OCI-LY1 (cell line): ENCODE results near the gene SYN1.

Experiments
- H2AFZ ChIP-seq: fragments of 200-600 bp; sonication (generic), shearing (Covaris generic); 2 replicates; pipeline ENCODE4 v1.6.0; 2014; ENCODE audit warnings: antibody characterized with exemption, mild to moderate bottlenecking, low read length
- H3F3A ChIP-seq: fragments of 200-600 bp; sonication (generic), shearing (Covaris generic); 2 replicates; pipeline ENCODE4 v1.6.0; 2014; ENCODE audit warnings: mild to moderate bottlenecking, antibody characterized with exemption, low read length, moderate library complexity; ENCODE audit not compliant: insufficient read depth
- H3K27ac ChIP-seq: fragments of 200-600 bp; sonication (generic); 2 replicates; pipeline ENCODE4 v1.5.1; 2014; ENCODE audit warnings: low read length, mixed run types, mild to moderate bottlenecking, low read depth; ENCODE audit not compliant: poor library complexity, severe bottlenecking
- H3K27me3 ChIP-seq: fragments of 200-600 bp; sonication (generic); 2 replicates; pipeline ENCODE4 v1.6.0; 2014; ENCODE audit warnings: antibody characterized with exemption, mild to moderate bottlenecking, low read length, moderate library complexity; ENCODE audit not compliant: insufficient read depth
- H3K36me3 ChIP-seq: fragments of 200-600 bp; sonication (generic); 2 replicates; pipeline ENCODE4 v1.6.1; 2014; ENCODE audit warnings: mild to moderate bottlenecking, antibody characterized with exemption, low read length, moderate library complexity, mixed read lengths; ENCODE audit not compliant: insufficient read depth
- H3K4me1 ChIP-seq: fragments of 200-600 bp; sonication (generic); 2 replicates; pipeline ENCODE4 v1.5.1; 2014; ENCODE audit warnings: mild to moderate bottlenecking, low read length, moderate library complexity; ENCODE audit not compliant: insufficient read depth, severe bottlenecking
- H3K4me2 ChIP-seq: fragments of 200-600 bp; sonication (generic), shearing (Covaris generic); 2 replicates; pipeline ENCODE4 v1.6.1; 2014; ENCODE audit warnings: low read length
- H3K4me3 ChIP-seq: fragments of 200-600 bp; sonication (generic); 2 replicates; pipeline ENCODE4 v1.5.1; 2014; ENCODE audit warnings: low read length, low read depth, mild to moderate bottlenecking, mixed read lengths; ENCODE audit not compliant: poor library complexity, severe bottlenecking
- H3K79me2 ChIP-seq: fragments of 200-600 bp; shearing (Covaris generic); 2 replicates; pipeline ENCODE4 v1.6.1; 2016; ENCODE audit warnings: mixed run types, low read length, mixed read lengths; ENCODE audit not compliant: insufficient read depth
- H3K9ac ChIP-seq: fragments of 200-600 bp; sonication (generic), shearing (Covaris generic); 2 replicates; pipeline ENCODE4 v1.6.1; 2014; ENCODE audit warnings: mild to moderate bottlenecking, low read length, mixed read lengths
- H3K9me2 ChIP-seq: fragments of 200-600 bp; sonication (generic), shearing (Covaris generic); 2 replicates; pipeline ENCODE4 v1.6.1; 2014; ENCODE audit warnings: low read depth, mild to moderate bottlenecking, low read length, mixed read lengths
- H3K9me3 ChIP-seq: fragments of 200-600 bp; shearing (Covaris generic); 2 replicates; pipeline ENCODE4 v1.6.1; 2014; ENCODE audit warnings: low read length, mixed read lengths
- H4K20me1 ChIP-seq: fragments of 200-600 bp; sonication (generic), shearing (Covaris generic); 2 replicates; pipeline ENCODE4 v1.6.0; 2016; ENCODE audit warnings: mild to moderate bottlenecking, low read length; ENCODE audit not compliant: insufficient read depth
- CTCF ChIP-seq: fragments of 200-600 bp; sonication (generic), shearing (Covaris generic); IDR thresholded peaks from 2 replicates; pipeline ENCODE4 v1.5.1; 2017; ENCODE audit warnings: mild to moderate bottlenecking, antibody characterized with exemption, low read length, moderate library complexity, mixed read lengths
- EZH2 ChIP-seq: fragments of 200-600 bp; sonication (generic), shearing (Covaris generic); IDR thresholded peaks from 2 replicates; pipeline ENCODE4 v1.8.0; 2017; ENCODE audit warnings: borderline replicate concordance, mixed run types, mild to moderate bottlenecking, antibody characterized with exemption, low read length, moderate library complexity, mixed read lengths

SYN1 gene

DNA sequence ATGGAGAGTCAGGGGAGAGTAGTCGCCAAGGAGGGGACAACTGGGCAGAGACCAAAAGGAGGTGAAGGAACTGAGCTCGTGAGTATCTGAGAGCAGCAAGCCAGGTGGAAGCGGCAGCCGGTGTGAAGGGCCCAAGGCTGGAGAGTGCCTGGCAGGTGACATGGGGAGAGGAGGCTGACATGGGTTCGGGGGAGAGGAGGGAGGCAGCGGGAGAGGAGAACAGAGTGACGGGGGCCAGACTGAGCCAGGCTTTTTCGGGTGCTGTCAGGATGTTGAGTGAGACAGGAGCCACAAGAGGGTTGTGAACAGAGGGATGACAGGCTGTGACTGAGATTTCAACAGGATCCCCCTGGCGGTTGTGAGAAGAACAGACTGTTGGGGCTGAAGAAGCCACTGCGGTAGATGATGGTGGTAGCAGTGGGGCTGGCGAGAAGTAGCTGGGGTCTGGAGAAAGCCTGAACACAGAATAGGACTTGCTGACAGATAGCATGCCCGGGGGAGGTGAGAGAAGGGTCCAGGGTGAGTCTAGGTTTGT is 25.0 kb upstream of the SYN1 start:
- H3K79me2 ChIP-seq, result no peaks in the 10 kb centered on the region
- H3K9me2 ChIP-seq, result no peaks in the 10 kb centered on the region
- no peaks in the 10 kb centered on the region for H4K20me1 ChIP-seq
- H3K4me1 ChIP-seq, result peaks cover 15% of the 10 kb centered on the region
- no peak overlapping the region for H3K9ac ChIP-seq
- no peaks in the 10 kb centered on the region for H3K27me3 ChIP-seq
- TF ChIP-seq EZH2 (no peak), CTCF (peak; percentile 46)
- H3K4me3 ChIP-seq, result no peak overlapping the region
- no peaks in the 10 kb centered on the region for H3F3A ChIP-seq
- peaks cover 45% of the 10 kb centered on the region for H3K36me3 ChIP-seq
- H3K27ac ChIP-seq, result no peak overlapping the region
- H2AFZ ChIP-seq, result no peak overlapping the region
- no peaks in the 10 kb centered on the region for H3K9me3 ChIP-seq
- H3K4me2 ChIP-seq, result no peak overlapping the region

GRCh38 chrX:47643926-47644325 is 24.3 kb upstream of the SYN1 start:
- Histone ChIP-seq H3K9me3 (no peaks in the 10 kb centered on the region), H3K9ac (no peak overlapping the region), H3K27me3 (no peaks in the 10 kb centered on the region), H3K79me2 (no peaks in the 10 kb centered on the region), H4K20me1 (no peaks in the 10 kb centered on the region), H3K9me2 (no peaks in the 10 kb centered on the region), H3F3A (no peaks in the 10 kb centered on the region), H3K27ac (no peak overlapping the region), H3K4me2 (no peak overlapping the region), H2AFZ (no peak overlapping the region), H3K4me3 (no peak overlapping the region), H3K36me3 (peaks cover 52% of the 10 kb centered on the region), H3K4me1 (peaks cover 9% of the 10 kb centered on the region)
- TF ChIP-seq EZH2 (no peak), CTCF (peak; percentile 34)

DNA sequence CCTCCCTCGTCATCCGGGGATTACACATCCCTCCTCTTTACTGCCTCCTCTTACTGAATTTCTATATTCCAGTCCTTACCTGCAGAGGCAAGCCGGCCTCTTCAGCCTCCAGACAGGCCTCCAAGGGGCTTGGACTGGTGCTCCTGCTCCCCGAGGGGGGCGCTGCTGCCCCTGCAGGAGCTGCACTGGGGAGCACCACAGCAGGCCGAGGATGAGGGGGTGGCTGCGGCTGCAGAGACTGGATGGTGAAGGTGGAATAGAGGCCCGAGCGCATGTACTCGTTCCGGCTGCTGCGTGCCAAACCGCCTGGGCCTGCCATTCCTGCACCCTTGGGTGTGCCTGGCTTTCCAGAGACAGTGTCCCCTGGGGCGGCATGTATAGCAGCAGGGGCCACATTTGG is 19.2 kb upstream of the SYN1 start:
- no peaks in the 10 kb centered on the region for H3K9me3 ChIP-seq

More for the DNA sequence above, 19.2 kb upstream of the SYN1 start:
- H3K27ac ChIP-seq, result no peak overlapping the region
- H2AFZ ChIP-seq, result no peak overlapping the region
- no peak overlapping the region for H3K9ac ChIP-seq
- no peak overlapping the region for H3K4me2 ChIP-seq
- TF ChIP-seq EZH2 (no peak), CTCF (no peak)
- no peaks in the 10 kb centered on the region for H3F3A ChIP-seq
- no peaks in the 10 kb centered on the region for H4K20me1 ChIP-seq
- H3K4me1 ChIP-seq, result no peaks in the 10 kb centered on the region
- H3K79me2 ChIP-seq, result no peaks in the 10 kb centered on the region
- peaks cover 78% of the 10 kb centered on the region for H3K36me3 ChIP-seq
- no peaks in the 10 kb centered on the region for H3K9me2 ChIP-seq
- no peaks in the 10 kb centered on the region for H3K27me3 ChIP-seq
- H3K4me3 ChIP-seq, result no peak overlapping the region
